GM08714 (cell line): ENCODE data around the gene MYH2.
"Not testable (repeated sequence)": the region's sequence is repeated elsewhere in the genome, so short reads cannot be mapped to it uniquely, and the experiment has no call there.

ENCODE experiments used
- H3K4me3 ChIP-seq: fragments of 200-500 bp; sonication (Bioruptor generic); 2 replicates; pipeline ENCODE4 v1.5.1; 2014; ENCODE audit warnings: mild to moderate bottlenecking, low read length, inconsistent platforms
- ZNF274 ChIP-seq: IDR thresholded peaks from 2 replicates; pipeline ENCODE4 v1.6.1; 2012; ENCODE audit warnings: mild to moderate bottlenecking, low read depth, low read length

Gene MYH2

GRCh38 chr17:10549096-10549842, at the start of gene MYH2:
MYH2 (minus strand) TSS chr17:10549658; CDS start chr17:10547920, 1,738 bp downstream.
- no peak for TF ChIP-seq ZNF274
- no peak within 1 kb of the TSS for H3K4me3 ChIP-seq

- TF ChIP-seq ZNF274: no peak
Observed at GRCh38 chr17:10598621-10599020, 49.2 kb upstream of the MYH2 start.

GRCh38 chr17:10589553-10590145, 40.2 kb upstream of the MYH2 start:
- no peak for TF ChIP-seq ZNF274
- H3K4me3 ChIP-seq: no peak overlapping the region

More at GRCh38 chr17:10598621-10599020, 49.2 kb upstream of the MYH2 start:
- no peak overlapping the region for H3K4me3 ChIP-seq

GRCh38 chr17:10585529-10585928, 36.1 kb upstream of the MYH2 start:
- no peak overlapping the region for H3K4me3 ChIP-seq
- TF ChIP-seq ZNF274: no peak

GRCh38 chr17:10583834-10584233, 34.4 kb upstream of the MYH2 start:
- no peak for TF ChIP-seq ZNF274
- no peak overlapping the region for H3K4me3 ChIP-seq

GRCh38 chr17:10579270-10579669, 29.8 kb upstream of the MYH2 start:
- no peak overlapping the region for H3K4me3 ChIP-seq
- no peak for TF ChIP-seq ZNF274

- no peak overlapping the region for H3K4me3 ChIP-seq
- TF ChIP-seq ZNF274: no peak
Observed at GRCh38 chr17:10574324-10574723, 24.9 kb upstream of the MYH2 start.

GRCh38 chr17:10563991-10564660, 14.7 kb upstream of the MYH2 start:
- no peak for TF ChIP-seq ZNF274
- H3K4me3 ChIP-seq: no peak overlapping the region

GRCh38 chr17:10558049-10558448, 8.6 kb upstream of the MYH2 start:
- no peak overlapping the region for H3K4me3 ChIP-seq
- no peak for TF ChIP-seq ZNF274

- H3K4me3 ChIP-seq: no peak overlapping the region
- no peak for TF ChIP-seq ZNF274
Observed at GRCh38 chr17:10557422-10557821, 8.0 kb upstream of the MYH2 start.

GRCh38 chr17:10556301-10557005, 7.0 kb upstream of the MYH2 start:
- no peak for TF ChIP-seq ZNF274
- no peak overlapping the region for H3K4me3 ChIP-seq

- no peak for TF ChIP-seq ZNF274
- no peak overlapping the region for H3K4me3 ChIP-seq
Observed at GRCh38 chr17:10550014-10550413, 556 bp upstream of the MYH2 start.

GRCh38 chr17:10547351-10547750, 2.1 kb downstream of the MYH2 start:
- TF ChIP-seq ZNF274: no peak
- no peak overlapping the region for H3K4me3 ChIP-seq

- H3K4me3 ChIP-seq: not testable (repeated sequence)
Observed at GRCh38 chr17:10543486-10543885, 6.0 kb downstream of the MYH2 start.

GRCh38 chr17:10541179-10541578, 8.3 kb downstream of the MYH2 start:
- not testable (repeated sequence) for H3K4me3 ChIP-seq

GRCh38 chr17:10532026-10532425, 17.4 kb downstream of the MYH2 start:
- TF ChIP-seq ZNF274: no peak
- no peak overlapping the region for H3K4me3 ChIP-seq
